Smooth muscle cell (in vitro differentiated cells): ENCODE measurements around the gene TBC1D4. TPM values are rescaled to one million over a fixed set of nuclear protein-coding genes. Genes with fewer than 3 reads are reported as not detected.

Source experiments
- DNase-seq: peaks from one replicate; lab custom pipeline; 2025; ENCODE audit not compliant: unreplicated experiment; lab: John Stamatoyannopoulos, UW
- H2AFZ ChIP-seq: fragments of 200-600 bp; sonication (generic); 2 replicates; pipeline ENCODE4 v1.6.0; 2016; ENCODE audit warnings: antibody characterized with exemption, low read depth, mild to moderate bottlenecking
- H3F3A ChIP-seq: fragments of 200-600 bp; sonication (generic); 2 replicates; pipeline ENCODE4 v1.6.0; 2017; ENCODE audit warnings: antibody characterized with exemption, low read depth
- H3K27ac ChIP-seq: fragments of 200-600 bp; sonication (generic); 2 replicates; pipeline ENCODE4 v1.5.1; 2016; ENCODE audit warnings: low read depth, mild to moderate bottlenecking
- H3K27me3 ChIP-seq: fragments of 200-600 bp; sonication (generic); 2 replicates; pipeline ENCODE4 v1.6.1; 2016; ENCODE audit warnings: low read depth, mild to moderate bottlenecking
- H3K36me3 ChIP-seq: fragments of 200-600 bp; sonication (generic); 2 replicates; pipeline ENCODE4 v1.5.1; 2016; ENCODE audit warnings: low read depth
- H3K4me1 ChIP-seq: fragments of 200-600 bp; sonication (generic); 2 replicates; pipeline ENCODE4 v1.5.1; 2016; ENCODE audit warnings: low read depth
- H3K4me2 ChIP-seq: fragments of 200-600 bp; sonication (generic); 2 replicates; pipeline ENCODE4 v1.6.0; 2016; ENCODE audit warnings: mild to moderate bottlenecking
- H3K4me3 ChIP-seq: fragments of 200-600 bp; sonication (generic); 2 replicates; pipeline ENCODE4 v1.5.1; 2016; ENCODE audit warnings: mild to moderate bottlenecking
- H3K79me2 ChIP-seq: fragments of 200-600 bp; sonication (generic); 2 replicates; pipeline ENCODE4 v1.6.0; 2016; ENCODE audit warnings: low read depth, mild to moderate bottlenecking
- H3K9ac ChIP-seq: fragments of 200-600 bp; sonication (generic); 2 replicates; pipeline ENCODE4 v1.6.0; 2016; ENCODE audit warnings: low read depth
- H3K9me3 ChIP-seq: fragments of 200-600 bp; sonication (generic); replicated peaks from 2 replicates; pipeline ENCODE4 v1.5.1; 2016; ENCODE audit warnings: low read depth
- H4K20me1 ChIP-seq: fragments of 200-600 bp; sonication (generic); 2 replicates; pipeline ENCODE4 v1.6.0; 2016; ENCODE audit warnings: low read depth
- CTCF ChIP-seq: fragments of 200-600 bp; sonication (generic); IDR thresholded peaks from 2 replicates; pipeline ENCODE4 v1.5.1; 2017; ENCODE audit warnings: borderline replicate concordance, mild to moderate bottlenecking, antibody characterized with exemption; ENCODE audit not compliant: insufficient read depth, poor library complexity, severe bottlenecking
- WGBS: methylation state at CpG from one replicate; pipeline ENCODE4 v1.1.7; 2016; ENCODE audit warnings: low lambda C conversion rate; 5-methylcytosine and 5-hydroxymethylcytosine counted together
- polyA plus RNA-seq: library from polyadenylated mRNA; unstranded; fragments of >200 nt; fragmentation: Nextera tagmentation; extraction: Ambion mirVana; gene quantifications from 2 replicates; pipeline ENCODE4 v1.2.1, GENCODE V29; 2016
- total RNA-seq: library from RNA; depleted of rRNA; stranded (reverse); fragments of >200 nt; gene quantifications from 2 replicates; pipeline ENCODE4 v1.2.3, GENCODE V29; 2014

The TBC1D4 gene
- total and polyA plus RNA-seq, 2 experiments from 2014 or later, result 7.7 to 21.9 TPM

- WGBS, result 81% methylated on average over 6 of the region's 6 CpGs
- no peaks in the 10 kb centered on the region for H3K4me1 ChIP-seq
- H3K79me2 ChIP-seq, result peaks cover 4% of the 10 kb centered on the region
- no peak overlapping the region for H3K9ac ChIP-seq
- no peak overlapping the region for H3K4me3 ChIP-seq
- no peak for DNase-seq
- no peaks in the 10 kb centered on the region for H3F3A ChIP-seq
- H2AFZ ChIP-seq, result no peak overlapping the region
- H3K27ac ChIP-seq, result no peak overlapping the region
- H3K27me3 ChIP-seq, result no peaks in the 10 kb centered on the region
- H4K20me1 ChIP-seq, result no peaks in the 10 kb centered on the region
- no peak overlapping the region for H3K4me2 ChIP-seq
- no peaks in the 10 kb centered on the region for H3K9me3 ChIP-seq
- no peak for TF ChIP-seq CTCF
- H3K36me3 ChIP-seq, result no peaks in the 10 kb centered on the region
Observed at GRCh38 chr13:75376792-75377402, 105.1 kb downstream of the TBC1D4 start.

- Histone ChIP-seq H3K4me1 (no peaks in the 10 kb centered on the region), H2AFZ (no peak overlapping the region), H3K36me3 (no peaks in the 10 kb centered on the region), H3K79me2 (peaks cover 4% of the 10 kb centered on the region), H4K20me1 (no peaks in the 10 kb centered on the region), H3K27me3 (no peaks in the 10 kb centered on the region), H3K9ac (no peak overlapping the region), H3F3A (no peaks in the 10 kb centered on the region), H3K4me3 (no peak overlapping the region), H3K27ac (no peak overlapping the region), H3K9me3 (no peaks in the 10 kb centered on the region), H3K4me2 (no peak overlapping the region)
- DNase-seq, result no peak
- WGBS, result 97% methylated on average over 2 of the region's 2 CpGs
- no peak for TF ChIP-seq CTCF
Observed at GRCh38 chr13:75375329-75375728, 106.6 kb downstream of the TBC1D4 start.

- Histone ChIP-seq H3K9me3 (no peaks in the 10 kb centered on the region), H3K4me3 (no peak overlapping the region), H3K4me2 (no peak overlapping the region), H3K4me1 (no peaks in the 10 kb centered on the region), H2AFZ (no peak overlapping the region), H3F3A (no peaks in the 10 kb centered on the region), H3K27me3 (no peaks in the 10 kb centered on the region), H3K27ac (no peak overlapping the region), H4K20me1 (no peaks in the 10 kb centered on the region), H3K79me2 (peaks cover 4% of the 10 kb centered on the region), H3K9ac (no peak overlapping the region), H3K36me3 (no peaks in the 10 kb centered on the region)
- DNase-seq, result no peak
- TF ChIP-seq CTCF, result no peak
- 75% methylated on average over 5 of the region's 5 CpGs for WGBS
Observed at GRCh38 chr13:75373988-75374387, 108.0 kb downstream of the TBC1D4 start.
